Liver (tissue), 9 donors: ENCODE measurements around the gene SH2D4B. TPM values are rescaled to one million over a fixed set of nuclear protein-coding genes. Genes with fewer than 3 reads are reported as not detected.

Experiments used
- DNase-seq: peaks from one replicate; pipeline ENCODE4 v3.0.0-alpha.2; 2017; ENCODE audit warnings: low spot score
- H3K27ac ChIP-seq, 2 donors: one replicate each; pipeline ENCODE4 v1.7.0; 2013; ENCODE audit warnings: inconsistent platforms in 2 of 2, low read length in 2 of 2, control low read depth in 1 of 2, low read depth in 1 of 2, mild to moderate bottlenecking in 1 of 2
- H3K27me3 ChIP-seq, 4 donors: one replicate each; pipeline versions ENCODE4 v1.6.1 to v1.7.0; 2013; ENCODE audit warnings: low read length in 3 of 4, inconsistent platforms in 1 of 4, mild to moderate bottlenecking in 1 of 4, moderate library complexity in 1 of 4; ENCODE audit not compliant: control insufficient read depth in 4 of 4, insufficient read depth in 4 of 4
- H3K36me3 ChIP-seq, 4 donors: one replicate each; pipeline versions ENCODE4 v1.6.1 to v1.7.0; 2013; ENCODE audit warnings: low read length in 3 of 4, mild to moderate bottlenecking in 3 of 4, low read depth in 1 of 4, moderate library complexity in 1 of 4; ENCODE audit not compliant: control insufficient read depth in 4 of 4, insufficient read depth in 3 of 4
- H3K4me1 ChIP-seq, 4 donors: one replicate each; pipeline versions ENCODE4 v1.6.1 to v1.7.0; 2013; ENCODE audit warnings: low read length in 3 of 4, mild to moderate bottlenecking in 3 of 4, moderate library complexity in 1 of 4; ENCODE audit not compliant: control insufficient read depth in 4 of 4, insufficient read depth in 4 of 4
- H3K4me3 ChIP-seq, 3 donors: one replicate each; pipeline versions ENCODE4 v1.6.1 to v1.7.0; 2013; ENCODE audit warnings: low read length in 3 of 3, control low read depth in 1 of 3, low read depth in 1 of 3, mild to moderate bottlenecking in 1 of 3
- H3K9ac ChIP-seq, 2 donors: one replicate each; pipeline ENCODE4 v1.7.0; 2013; ENCODE audit warnings: low read length in 2 of 2, mild to moderate bottlenecking in 2 of 2, moderate library complexity in 2 of 2, control low read depth in 1 of 2, low read depth in 1 of 2
- H3K9me3 ChIP-seq, 4 donors: one replicate each; pipeline versions ENCODE4 v1.6.1 to v1.7.0; 2013; ENCODE audit warnings: low read length in 3 of 4; ENCODE audit not compliant: control insufficient read depth in 4 of 4
- EGR1 ChIP-seq, 2 donors: IDR thresholded peaks; 2 replicates each; pipeline ENCODE4 v1.6.1; 2016 to 2018; ENCODE audit warnings: antibody characterized with exemption in 2 of 2, low read depth in 2 of 2
- FOXA1 ChIP-seq: IDR thresholded peaks from 2 replicates; pipeline ENCODE4 v1.6.1; 2016; ENCODE audit warnings: antibody characterized with exemption
- HNF4A ChIP-seq, 2 donors: conservative IDR thresholded peaks; 2 replicates each; pipeline ENCODE4 v1.6.1; 2016; ENCODE audit warnings: antibody characterized with exemption in 2 of 2, mild to moderate bottlenecking in 2 of 2
- HNF4G ChIP-seq: IDR thresholded peaks from 2 replicates; pipeline ENCODE4 v1.6.1; 2016; ENCODE audit warnings: antibody characterized with exemption
- JUND ChIP-seq, 2 donors: IDR thresholded peaks; 2 replicates each; pipeline ENCODE4 v1.6.1; 2016; ENCODE audit warnings: antibody characterized with exemption in 2 of 2
- NR2F2 ChIP-seq: IDR thresholded peaks from 2 replicates; pipeline ENCODE4 v1.6.1; 2016; ENCODE audit warnings: antibody characterized with exemption
- RAD21 ChIP-seq, 2 donors: IDR thresholded peaks; 2 replicates each; pipeline ENCODE4 v1.6.1; 2016; ENCODE audit warnings: antibody characterized with exemption in 2 of 2, mild to moderate bottlenecking in 2 of 2
- RXRA ChIP-seq, 2 donors: IDR thresholded peaks; 2 replicates each; pipeline ENCODE4 v1.6.1; 2017 to 2018; ENCODE audit warnings: antibody characterized with exemption in 2 of 2, mild to moderate bottlenecking in 1 of 2
- SP1 ChIP-seq: IDR thresholded peaks from 2 replicates; pipeline ENCODE4 v1.6.1; 2018; ENCODE audit warnings: antibody characterized with exemption, mild to moderate bottlenecking
- YY1 ChIP-seq: IDR thresholded peaks from 2 replicates; pipeline ENCODE4 v1.6.1; 2016; ENCODE audit warnings: antibody characterized with exemption, mild to moderate bottlenecking
- WGBS: extraction: QIAGEN DNeasy Blood & Tissue Kit; methylation state at CpG from one replicate; pipeline ENCODE4 v1.1.7; 2013; 5-methylcytosine and 5-hydroxymethylcytosine counted together
- polyA plus RNA-seq, 2 donors: library from polyadenylated mRNA; stranded (reverse) in 1 of 2; unstranded in 1 of 2; fragments of 200-250 nt in 1 of 2; fragments of >200 nt in 1 of 2; fragmentation: Nextera tagmentation in 1 of 2; extraction: Ambion mirVana in 1 of 2; gene quantifications; one replicate each; pipeline versions ENCODE4 v1.2.1 to v1.2.3, GENCODE V29; 2013 to 2015
- total RNA-seq, 2 donors: library from RNA; depleted of rRNA; stranded (reverse); fragments of >200 nt; gene quantifications; one replicate each; pipeline ENCODE4 v1.2.3, GENCODE V29; 2014
- TF ChIP-seq, protein P1 (sequence below): fragments of 150-350 bp; IDR thresholded peaks from 2 replicates; pipeline ENCODE4 v1.5.1; 2017; ENCODE audit warnings: improper control_type of control experiment, low read depth, low read length; ENCODE audit not compliant: missing input control
- TF ChIP-seq, protein P2 (sequence below): IDR thresholded peaks from 2 replicates; pipeline ENCODE4 v1.6.1; 2016; ENCODE audit warnings: antibody characterized with exemption
- TF ChIP-seq, protein P3 (sequence below): IDR thresholded peaks from 2 replicates; pipeline ENCODE4 v1.6.1; 2016; ENCODE audit warnings: antibody characterized with exemption
- TF ChIP-seq, protein P4 (sequence below): IDR thresholded peaks from 2 replicates; pipeline ENCODE4 v1.6.1; 2016; ENCODE audit warnings: antibody characterized with exemption
- donor health status: healthy.
- donor health status: healthy.
- donor health status: healthy.
- donor health status: healthy.
- donor health status: healthy.

Gene SH2D4B
- total and polyA plus RNA-seq, 4 donors = 0.19 TPM; not detected in 3

DNA sequence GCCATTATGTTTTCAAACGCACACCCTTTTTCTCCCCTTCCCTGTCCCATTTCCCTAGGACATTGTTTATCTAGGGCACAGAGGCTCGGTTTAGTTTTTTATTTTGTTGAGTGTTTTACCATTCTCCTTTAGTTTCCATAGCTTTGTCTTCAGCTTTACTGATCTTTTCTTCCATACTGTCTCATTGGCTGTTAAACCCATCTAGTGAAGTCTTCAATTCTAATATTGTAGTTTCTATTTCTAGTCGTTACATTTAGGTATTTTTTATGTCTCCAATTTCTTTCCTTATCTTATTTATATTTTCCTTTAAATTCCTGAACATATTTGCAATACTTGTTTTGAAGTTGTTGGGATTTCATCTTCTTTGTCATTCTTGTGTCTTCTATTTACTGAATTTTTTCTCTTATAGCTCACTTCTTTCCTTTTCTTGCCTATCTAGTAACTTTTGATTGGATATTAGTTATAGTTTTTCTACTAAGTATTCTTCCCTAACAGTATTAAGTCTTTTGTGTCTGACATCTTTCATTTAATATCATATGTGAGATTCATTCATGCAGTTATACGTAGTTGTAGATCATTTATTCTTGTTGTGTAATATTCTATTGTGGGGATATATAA is 41.0 kb upstream of the SH2D4B start:
- H3K9me3 ChIP-seq = no peaks in the 10 kb centered on the region
- no peak overlapping the region for H3K4me3 ChIP-seq
- no peaks in the 10 kb centered on the region for H3K27me3 ChIP-seq
- H3K27ac ChIP-seq = peak overlapping the region in 1 of 2 donors; percentile 87
- peaks cover 0 to 2% (median 0%) of the 10 kb centered on the region in 4 donors for H3K36me3 ChIP-seq
- DNase-seq = no peak
- WGBS = 95% methylated on average over 4 of the region's 4 CpGs
- TF ChIP-seq NR2F2 = no peak
- TF ChIP-seq HNF4G = no peak
- TF ChIP-seq FOXA1 = no peak
- TF ChIP-seq, protein P1, sequence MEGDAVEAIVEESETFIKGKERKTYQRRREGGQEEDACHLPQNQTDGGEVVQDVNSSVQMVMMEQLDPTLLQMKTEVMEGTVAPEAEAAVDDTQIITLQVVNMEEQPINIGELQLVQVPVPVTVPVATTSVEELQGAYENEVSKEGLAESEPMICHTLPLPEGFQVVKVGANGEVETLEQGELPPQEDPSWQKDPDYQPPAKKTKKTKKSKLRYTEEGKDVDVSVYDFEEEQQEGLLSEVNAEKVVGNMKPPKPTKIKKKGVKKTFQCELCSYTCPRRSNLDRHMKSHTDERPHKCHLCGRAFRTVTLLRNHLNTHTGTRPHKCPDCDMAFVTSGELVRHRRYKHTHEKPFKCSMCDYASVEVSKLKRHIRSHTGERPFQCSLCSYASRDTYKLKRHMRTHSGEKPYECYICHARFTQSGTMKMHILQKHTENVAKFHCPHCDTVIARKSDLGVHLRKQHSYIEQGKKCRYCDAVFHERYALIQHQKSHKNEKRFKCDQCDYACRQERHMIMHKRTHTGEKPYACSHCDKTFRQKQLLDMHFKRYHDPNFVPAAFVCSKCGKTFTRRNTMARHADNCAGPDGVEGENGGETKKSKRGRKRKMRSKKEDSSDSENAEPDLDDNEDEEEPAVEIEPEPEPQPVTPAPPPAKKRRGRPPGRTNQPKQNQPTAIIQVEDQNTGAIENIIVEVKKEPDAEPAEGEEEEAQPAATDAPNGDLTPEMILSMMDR = no peak
- no peak for TF ChIP-seq RAD21 (IDR thresholded peaks at IDR 0.05)
- no peak for TF ChIP-seq RXRA (IDR thresholded peaks at IDR 0.05)
- TF ChIP-seq, protein P2, sequence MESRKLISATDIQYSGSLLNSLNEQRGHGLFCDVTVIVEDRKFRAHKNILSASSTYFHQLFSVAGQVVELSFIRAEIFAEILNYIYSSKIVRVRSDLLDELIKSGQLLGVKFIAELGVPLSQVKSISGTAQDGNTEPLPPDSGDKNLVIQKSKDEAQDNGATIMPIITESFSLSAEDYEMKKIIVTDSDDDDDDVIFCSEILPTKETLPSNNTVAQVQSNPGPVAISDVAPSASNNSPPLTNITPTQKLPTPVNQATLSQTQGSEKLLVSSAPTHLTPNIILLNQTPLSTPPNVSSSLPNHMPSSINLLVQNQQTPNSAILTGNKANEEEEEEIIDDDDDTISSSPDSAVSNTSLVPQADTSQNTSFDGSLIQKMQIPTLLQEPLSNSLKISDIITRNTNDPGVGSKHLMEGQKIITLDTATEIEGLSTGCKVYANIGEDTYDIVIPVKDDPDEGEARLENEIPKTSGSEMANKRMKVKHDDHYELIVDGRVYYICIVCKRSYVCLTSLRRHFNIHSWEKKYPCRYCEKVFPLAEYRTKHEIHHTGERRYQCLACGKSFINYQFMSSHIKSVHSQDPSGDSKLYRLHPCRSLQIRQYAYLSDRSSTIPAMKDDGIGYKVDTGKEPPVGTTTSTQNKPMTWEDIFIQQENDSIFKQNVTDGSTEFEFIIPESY = no peak
- TF ChIP-seq, protein P3, sequence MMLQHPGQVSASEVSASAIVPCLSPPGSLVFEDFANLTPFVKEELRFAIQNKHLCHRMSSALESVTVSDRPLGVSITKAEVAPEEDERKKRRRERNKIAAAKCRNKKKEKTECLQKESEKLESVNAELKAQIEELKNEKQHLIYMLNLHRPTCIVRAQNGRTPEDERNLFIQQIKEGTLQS = no peak
- TF ChIP-seq, protein P4, sequence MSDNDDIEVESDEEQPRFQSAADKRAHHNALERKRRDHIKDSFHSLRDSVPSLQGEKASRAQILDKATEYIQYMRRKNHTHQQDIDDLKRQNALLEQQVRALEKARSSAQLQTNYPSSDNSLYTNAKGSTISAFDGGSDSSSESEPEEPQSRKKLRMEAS = no peak
- TF ChIP-seq JUND (IDR thresholded peaks at IDR 0.05) = no peak
- no peak for TF ChIP-seq HNF4A (conservative IDR thresholded peaks at IDR 0.05)
- no peak for TF ChIP-seq EGR1 (IDR thresholded peaks at IDR 0.05; ENCODE audit: low read depth in 2 of 2)
- peaks cover 29 to 71% (median 63%) of the 10 kb centered on the region in 4 donors for H3K4me1 ChIP-seq
- no peak overlapping the region for H3K9ac ChIP-seq

DNA sequence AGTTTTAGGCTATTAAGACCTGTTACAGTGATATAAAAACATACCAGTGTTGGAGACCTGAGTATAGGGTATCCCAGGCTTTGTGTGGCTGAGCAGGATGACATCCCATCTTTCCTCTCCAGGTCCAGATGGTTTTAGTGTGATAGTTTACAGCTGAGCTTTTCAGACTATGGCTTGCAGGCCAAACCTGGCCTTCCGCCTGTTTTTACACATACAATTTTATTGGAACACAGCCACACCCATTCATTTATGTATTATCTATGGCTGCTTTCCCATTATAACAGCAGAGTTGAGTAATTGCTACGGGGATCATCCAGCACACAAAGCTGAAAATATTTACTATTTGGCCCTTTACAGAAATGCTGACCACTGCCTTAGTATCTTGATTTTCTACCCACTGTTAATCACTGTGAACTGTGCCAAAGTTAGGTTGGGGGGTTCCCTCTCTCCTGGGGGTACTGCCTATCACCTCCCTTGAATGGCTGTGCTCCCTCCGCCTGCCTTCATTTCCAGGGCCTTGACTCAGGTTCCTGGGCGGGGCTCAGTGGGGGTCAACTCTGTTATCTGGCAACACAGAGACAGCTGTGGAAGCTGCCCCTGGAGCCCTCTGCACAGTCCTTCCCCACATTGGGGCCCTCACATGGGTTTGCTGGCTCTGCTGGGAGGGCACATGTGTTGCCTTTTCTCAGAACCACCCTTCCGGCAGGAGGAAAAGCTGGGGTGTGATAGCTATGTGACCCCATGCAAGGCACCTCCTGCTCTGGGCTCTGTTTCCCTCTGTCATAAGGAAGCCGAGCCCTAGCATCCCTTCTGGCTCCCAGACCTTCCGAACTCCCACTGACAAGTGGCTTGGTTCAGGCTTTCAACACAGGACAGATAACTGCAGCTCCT is 40.3 kb upstream of the SH2D4B start:
- DNase-seq = peak; percentile 86
- Histone ChIP-seq H3K4me1 (peaks cover 24 to 68% (median 57%) of the 10 kb centered on the region in 4 donors), H3K27me3 (no peaks in the 10 kb centered on the region), H3K9ac (no peak overlapping the region), H3K27ac (peak overlapping the region; percentile 82 to 87), H3K9me3 (no peaks in the 10 kb centered on the region), H3K36me3 (peaks cover 0 to 2% (median 0%) of the 10 kb centered on the region in 4 donors), H3K4me3 (no peak overlapping the region)
- 69% methylated on average over 7 of the region's 7 CpGs for WGBS
- TF ChIP-seq, protein P4 = no peak
- peak in 1 of 2 donors; percentile 4 for TF ChIP-seq RXRA (IDR thresholded peaks at IDR 0.05)
- TF ChIP-seq SP1 = peak; percentile 47
- TF ChIP-seq NR2F2 = peak; percentile 98
- no peak for TF ChIP-seq HNF4A (conservative IDR thresholded peaks at IDR 0.05)
- TF ChIP-seq YY1 = no peak
